TTC549 (cell line): ENCODE results near the gene SLC25A26.
A peak's percentile ranks its signal among the peaks of the same experiment; 100 is the strongest.
"Not testable (repeated sequence)": the region's sequence is repeated elsewhere in the genome, so short reads cannot be mapped to it uniquely, and the experiment has no call there.

Experiments
- FAIRE-seq: peaks from 2 replicates; lab custom pipeline; 2012; peaks lifted over from hg19 to GRCh38; lab: Jason Lieb, UNC

Gene SLC25A26

GRCh38 chr3:66270288-66270687 lies 49.5 kb downstream of the SLC25A26 start:
- FAIRE-seq = no peak

- FAIRE-seq = no peak
Observed at GRCh38 chr3:66270701-66271100, 49.9 kb downstream of the SLC25A26 start.

GRCh38 chr3:66271231-66271630 lies 50.4 kb downstream of the SLC25A26 start:
- no peak for FAIRE-seq

GRCh38 chr3:66272016-66272415 lies 51.2 kb downstream of the SLC25A26 start:
- FAIRE-seq = no peak

GRCh38 chr3:66274837-66275236 lies 54.0 kb downstream of the SLC25A26 start:
- FAIRE-seq = not testable (repeated sequence)

- peak; percentile 95 for FAIRE-seq
Observed at GRCh38 chr3:66276705-66277274, 56.0 kb downstream of the SLC25A26 start.

GRCh38 chr3:66279168-66279567 lies 58.4 kb downstream of the SLC25A26 start:
- FAIRE-seq = no peak

GRCh38 chr3:66280304-66280703 lies 59.5 kb downstream of the SLC25A26 start:
- FAIRE-seq = no peak

- not testable (repeated sequence) for FAIRE-seq
Observed at GRCh38 chr3:66291922-66292321, 71.1 kb downstream of the SLC25A26 start.

- no peak for FAIRE-seq
Observed at GRCh38 chr3:66297260-66297873, 76.6 kb downstream of the SLC25A26 start.

GRCh38 chr3:66297900-66298299 lies 77.1 kb downstream of the SLC25A26 start:
- FAIRE-seq = no peak

GRCh38 chr3:66298591-66298990 lies 77.8 kb downstream of the SLC25A26 start:
- no peak for FAIRE-seq

GRCh38 chr3:66299085-66299484 lies 78.3 kb downstream of the SLC25A26 start:
- FAIRE-seq = not testable (repeated sequence)

- FAIRE-seq = no peak
Observed at GRCh38 chr3:66299891-66300290, 79.1 kb downstream of the SLC25A26 start.

GRCh38 chr3:66302288-66302687 lies 81.5 kb downstream of the SLC25A26 start:
- no peak for FAIRE-seq

GRCh38 chr3:66303491-66303901 lies 82.7 kb downstream of the SLC25A26 start:
- no peak for FAIRE-seq

GRCh38 chr3:66304293-66304692 lies 83.5 kb downstream of the SLC25A26 start:
- FAIRE-seq = no peak

- not testable (repeated sequence) for FAIRE-seq
Observed at GRCh38 chr3:66306086-66306485, 85.3 kb downstream of the SLC25A26 start.

- not testable (repeated sequence) for FAIRE-seq
Observed at GRCh38 chr3:66306991-66307390, 86.2 kb downstream of the SLC25A26 start.

- no peak for FAIRE-seq
Observed at GRCh38 chr3:66312039-66312438, 91.2 kb downstream of the SLC25A26 start.

- FAIRE-seq = no peak
Observed at GRCh38 chr3:66314455-66314854, 93.7 kb downstream of the SLC25A26 start.

GRCh38 chr3:66317750-66318376 lies 97.1 kb downstream of the SLC25A26 start:
- FAIRE-seq = no peak

GRCh38 chr3:66320390-66320789 lies 99.6 kb downstream of the SLC25A26 start:
- FAIRE-seq = no peak

- no peak for FAIRE-seq
Observed at GRCh38 chr3:66322436-66322835, 101.6 kb downstream of the SLC25A26 start.
